GM12892 (cell line): ENCODE results near the gene MOXD1.

Experiments
- POLR2A ChIP-seq: IDR thresholded peaks from 2 replicates; pipeline ENCODE4 v1.6.1; 2011; ENCODE audit warnings: low read depth, low read length, control low read depth
- POLR2AphosphoS5 ChIP-seq: IDR thresholded peaks from 2 replicates; pipeline ENCODE4 v1.6.1; 2011; ENCODE audit warnings: low read depth, low read length, control low read depth
- TAF1 ChIP-seq: IDR thresholded peaks from 2 replicates; pipeline ENCODE4 v1.6.1; 2011; ENCODE audit warnings: low read depth, mild to moderate bottlenecking, control low read depth, low read length, borderline replicate concordance

DNA sequence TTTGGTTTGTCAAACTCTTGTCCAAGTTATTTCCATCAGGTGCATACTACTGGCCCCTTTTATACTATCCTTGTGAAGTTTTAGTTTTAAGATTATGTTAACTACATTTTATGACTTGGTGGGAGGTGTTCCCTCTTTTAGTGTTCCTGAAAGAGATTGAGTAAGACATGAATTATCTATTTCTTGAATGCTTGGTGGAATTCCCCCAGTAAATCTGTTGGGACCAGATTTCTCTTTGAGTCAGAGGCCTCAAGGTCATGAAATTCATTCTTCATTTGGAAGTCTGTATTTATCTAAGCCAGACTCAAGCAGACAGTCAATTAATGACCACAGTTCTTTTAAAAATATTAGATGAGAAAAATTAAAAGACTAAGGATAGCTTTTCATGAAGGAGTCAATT lies 81.3 kb downstream of the MOXD1 start:
- TF ChIP-seq POLR2AphosphoS5 (no peak), POLR2A (no peak), TAF1 (no peak)
